GM21723 (cell line): ENCODE results near the gene APOBEC3G.
"Not testable (repeated sequence)": the region's sequence is repeated elsewhere in the genome, so short reads cannot be mapped to it uniquely, and the experiment has no call there.

Experiments used
- ATAC-seq: cut with Tn5 transposase; IDR thresholded peaks from one replicate; pipeline ENCODE4 v1.9.1; 2021; ENCODE audit warnings: mild to moderate bottlenecking, moderate library complexity; ENCODE audit not compliant: unreplicated experiment

The APOBEC3G gene

DNA sequence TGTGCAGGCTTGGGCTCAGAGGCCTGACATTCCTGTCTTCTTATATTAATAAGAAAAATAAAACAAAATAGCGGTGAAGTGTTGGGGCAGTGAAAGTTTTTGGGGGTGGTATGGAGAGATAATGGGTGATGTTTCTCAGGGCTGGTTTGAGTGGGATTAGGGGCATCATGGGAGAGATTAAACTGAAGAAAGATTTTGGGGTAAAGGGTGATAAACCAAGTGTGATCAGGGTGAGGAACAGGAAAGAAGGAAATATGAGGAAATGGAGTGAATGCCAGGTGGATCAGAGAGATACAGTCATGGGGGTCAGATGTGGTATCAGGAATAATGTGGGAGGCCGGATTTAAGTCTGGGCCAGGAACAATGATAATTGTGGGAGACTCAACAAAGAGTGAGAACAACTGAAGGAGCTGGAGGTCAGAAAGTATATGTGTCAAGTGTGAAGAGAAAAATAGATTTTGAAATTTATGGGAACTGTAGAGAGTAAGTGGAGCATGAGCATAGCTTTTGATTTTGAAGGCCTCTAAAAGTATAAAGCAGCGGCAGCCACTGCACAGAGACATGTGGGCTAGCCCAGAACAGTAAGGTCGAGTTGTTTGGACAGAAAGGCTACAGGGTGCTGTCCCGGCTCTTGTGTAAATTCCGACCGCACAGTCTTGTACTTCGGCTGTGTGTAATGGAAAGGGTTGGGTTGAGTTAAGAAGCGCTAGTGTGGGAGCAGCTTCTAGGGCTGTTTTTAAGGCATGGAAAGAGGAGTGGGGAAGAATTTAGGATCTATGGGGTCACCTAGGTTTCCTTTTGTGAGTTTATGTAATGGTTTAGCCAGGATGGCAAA lies 10.4 kb upstream of the APOBEC3G start:
- ATAC-seq = not testable (repeated sequence)

- ATAC-seq = no peak
Observed at GRCh38 chr22:39068033-39068785, 8.9 kb upstream of the APOBEC3G start.

DNA sequence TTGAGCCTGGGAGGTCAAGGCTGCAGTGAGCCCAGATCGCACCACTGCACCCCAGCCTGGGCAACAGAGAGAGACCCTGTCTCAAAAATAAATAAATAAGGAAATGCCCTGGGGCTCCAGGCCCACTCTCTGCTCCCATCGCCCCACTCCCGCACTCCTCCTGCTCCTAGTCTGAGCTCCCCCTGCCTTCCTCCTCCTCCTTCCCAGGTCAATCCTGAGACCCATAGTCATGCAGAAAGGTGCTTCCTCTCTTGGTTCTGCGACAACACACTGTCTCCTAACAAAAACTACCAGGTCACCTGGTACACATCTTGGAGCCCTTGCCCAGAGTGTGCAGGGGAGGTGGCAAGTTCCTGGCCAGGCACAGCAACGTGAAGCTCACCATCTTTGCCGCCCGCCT lies 6.9 kb upstream of the APOBEC3G start:
- no peak for ATAC-seq

DNA sequence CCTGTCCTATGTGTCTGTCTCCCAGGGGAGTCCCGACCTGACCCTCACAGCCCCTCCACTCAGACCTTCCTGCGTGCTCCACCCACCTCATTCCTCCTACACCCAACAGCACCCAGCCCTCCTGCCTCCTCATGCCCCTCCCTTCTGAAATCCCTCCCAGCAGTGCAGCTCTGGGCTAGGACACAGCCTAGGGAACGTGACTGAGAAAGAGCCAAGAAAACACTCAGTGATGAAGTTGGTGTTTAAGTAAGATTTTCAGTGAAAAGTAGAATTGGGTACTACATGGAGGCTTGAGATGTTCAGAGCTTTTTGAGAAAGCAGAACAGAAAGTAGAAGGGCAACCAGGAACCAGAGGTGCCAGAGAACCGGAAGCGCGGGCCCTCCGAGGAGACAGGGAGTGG lies 4.5 kb upstream of the APOBEC3G start:
- not testable (repeated sequence) for ATAC-seq

DNA sequence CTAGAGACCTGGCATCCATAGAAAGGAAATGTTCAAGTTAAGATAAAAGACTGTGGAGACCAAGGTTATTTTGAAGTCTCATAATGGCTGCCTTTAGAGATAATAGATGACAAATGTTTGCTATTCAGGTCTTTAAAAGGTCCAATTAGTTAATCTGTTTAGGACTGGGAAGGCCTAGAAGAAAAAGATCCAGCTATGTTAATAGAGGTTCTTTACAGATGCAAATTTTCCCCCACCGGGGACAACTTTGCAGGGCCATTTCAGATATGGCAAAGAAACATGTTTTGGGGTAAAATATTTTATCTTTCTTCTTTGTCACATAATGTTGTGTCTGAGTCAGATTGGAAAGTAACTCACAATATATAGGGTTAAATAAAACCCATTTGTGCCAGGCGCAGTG lies 3.1 kb upstream of the APOBEC3G start:
- ATAC-seq = no peak

DNA sequence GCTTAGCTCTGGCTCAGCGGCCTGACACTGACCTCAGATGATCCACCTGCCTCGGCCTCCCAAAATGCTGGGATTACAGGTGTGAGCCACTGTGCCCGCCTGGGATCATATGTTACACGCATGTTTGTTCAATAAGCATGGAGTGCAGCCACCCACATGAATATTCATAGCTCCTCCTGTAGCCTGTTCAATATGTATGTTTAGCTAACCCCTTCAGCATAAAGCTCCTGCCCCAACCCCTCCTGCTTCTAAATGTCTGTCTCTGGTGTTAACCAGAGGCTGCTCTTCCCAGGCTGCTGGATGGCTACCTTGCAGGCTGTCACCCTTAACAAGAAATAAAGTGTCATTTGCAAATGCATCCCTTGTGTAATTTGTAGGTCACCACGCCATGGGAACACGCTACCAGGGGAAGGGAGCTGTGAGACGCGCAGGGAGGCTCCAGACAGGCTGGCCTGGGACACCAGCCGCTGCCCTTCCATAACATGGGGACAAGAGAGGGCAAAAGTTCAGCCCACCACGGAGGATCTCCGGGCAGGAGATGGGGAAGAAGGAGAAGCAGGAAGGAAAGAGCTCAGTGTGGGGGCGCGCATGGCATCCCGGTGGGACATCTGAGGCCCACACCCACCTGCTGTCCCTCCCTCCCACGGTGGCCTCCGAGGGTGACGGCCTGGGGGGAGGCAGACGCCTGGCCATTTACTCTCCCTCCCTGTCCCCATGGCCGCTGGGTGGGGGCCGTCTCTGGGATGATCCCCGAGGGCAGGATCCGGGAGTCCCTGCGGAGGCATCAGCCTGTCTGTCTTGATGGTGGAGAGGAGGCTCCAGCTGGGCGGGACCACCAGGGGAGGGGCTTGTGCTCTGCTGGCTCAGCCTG lies 685 bp upstream of the APOBEC3G start:
- not testable (repeated sequence) for ATAC-seq

- not testable (repeated sequence) for ATAC-seq
Observed at GRCh38 chr22:39077912-39078311, 837 bp downstream of the APOBEC3G start.

DNA sequence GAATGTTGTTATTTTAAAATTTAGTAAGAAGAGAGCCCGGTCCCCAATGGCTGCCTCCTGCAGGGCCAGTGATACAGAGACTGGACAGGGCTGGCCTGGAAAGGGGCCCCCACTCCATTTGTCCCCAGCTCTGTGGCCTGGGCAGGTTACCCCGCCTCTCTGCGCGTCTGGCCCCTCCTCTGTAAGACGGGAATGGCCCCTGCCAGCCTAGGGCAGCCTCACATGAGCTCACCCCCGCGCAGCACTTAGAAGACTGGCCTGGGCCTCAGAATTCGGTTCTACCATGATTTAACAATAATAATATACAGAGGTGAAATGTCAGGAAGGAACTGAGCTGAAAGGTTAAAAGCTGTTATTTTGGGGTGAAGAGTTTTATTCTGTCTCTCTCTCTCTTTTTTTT lies 1.3 kb downstream of the APOBEC3G start:
- no peak for ATAC-seq

DNA sequence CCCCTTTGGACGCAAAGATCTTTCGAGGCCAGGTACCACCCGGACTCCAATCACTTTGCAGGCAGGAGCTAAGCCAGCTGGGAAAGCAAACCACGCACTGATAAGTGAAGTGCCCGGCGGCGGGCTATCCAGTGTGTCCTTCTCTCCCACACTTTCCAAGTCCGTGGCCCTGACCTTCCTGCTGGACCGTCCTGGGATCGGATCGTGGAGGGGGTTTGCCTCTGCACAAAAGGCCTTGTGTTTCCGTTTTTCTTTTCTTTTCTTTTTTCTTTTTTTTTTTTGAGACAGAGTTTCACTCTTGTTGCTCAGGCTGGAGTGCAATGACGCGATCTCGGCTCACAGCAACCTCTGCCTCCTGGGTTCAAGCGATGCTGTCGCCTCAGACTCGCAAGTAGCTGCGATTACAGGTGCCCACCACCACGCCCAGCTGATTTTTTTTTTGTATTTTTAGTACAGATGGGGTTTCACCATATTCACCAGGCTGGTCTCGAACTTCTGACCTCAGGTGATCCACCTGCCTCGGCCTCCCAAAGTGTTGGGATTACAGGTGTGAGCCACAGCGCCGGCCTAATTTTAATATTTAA lies 2.1 kb downstream of the APOBEC3G start:
- not testable (repeated sequence) for ATAC-seq

- ATAC-seq = no peak
Observed at GRCh38 chr22:39080052-39080762, 3.1 kb downstream of the APOBEC3G start.

GRCh38 chr22:39081016-39081415 lies 3.9 kb downstream of the APOBEC3G start:
- ATAC-seq = no peak

DNA sequence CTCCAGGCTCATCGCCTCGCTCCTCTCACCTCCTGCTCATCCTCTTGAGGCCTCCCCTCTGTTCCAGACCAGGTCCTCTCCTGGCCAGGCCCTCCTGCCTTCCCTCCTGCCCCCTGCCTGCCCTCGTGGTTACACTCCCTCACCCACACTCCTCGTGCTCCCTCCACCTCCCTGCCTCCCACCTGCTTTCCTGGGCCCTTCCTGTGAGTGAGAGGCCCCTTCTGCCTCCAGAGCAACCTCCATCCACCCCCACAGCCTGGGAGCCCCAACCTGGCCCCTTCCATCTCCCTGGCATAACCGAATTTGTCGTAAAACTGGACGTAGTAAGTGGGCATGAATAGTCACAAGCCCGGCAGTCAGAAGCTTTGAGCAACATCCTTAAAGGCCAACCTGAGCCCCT lies 4.5 kb downstream of the APOBEC3G start:
- ATAC-seq = no peak

DNA sequence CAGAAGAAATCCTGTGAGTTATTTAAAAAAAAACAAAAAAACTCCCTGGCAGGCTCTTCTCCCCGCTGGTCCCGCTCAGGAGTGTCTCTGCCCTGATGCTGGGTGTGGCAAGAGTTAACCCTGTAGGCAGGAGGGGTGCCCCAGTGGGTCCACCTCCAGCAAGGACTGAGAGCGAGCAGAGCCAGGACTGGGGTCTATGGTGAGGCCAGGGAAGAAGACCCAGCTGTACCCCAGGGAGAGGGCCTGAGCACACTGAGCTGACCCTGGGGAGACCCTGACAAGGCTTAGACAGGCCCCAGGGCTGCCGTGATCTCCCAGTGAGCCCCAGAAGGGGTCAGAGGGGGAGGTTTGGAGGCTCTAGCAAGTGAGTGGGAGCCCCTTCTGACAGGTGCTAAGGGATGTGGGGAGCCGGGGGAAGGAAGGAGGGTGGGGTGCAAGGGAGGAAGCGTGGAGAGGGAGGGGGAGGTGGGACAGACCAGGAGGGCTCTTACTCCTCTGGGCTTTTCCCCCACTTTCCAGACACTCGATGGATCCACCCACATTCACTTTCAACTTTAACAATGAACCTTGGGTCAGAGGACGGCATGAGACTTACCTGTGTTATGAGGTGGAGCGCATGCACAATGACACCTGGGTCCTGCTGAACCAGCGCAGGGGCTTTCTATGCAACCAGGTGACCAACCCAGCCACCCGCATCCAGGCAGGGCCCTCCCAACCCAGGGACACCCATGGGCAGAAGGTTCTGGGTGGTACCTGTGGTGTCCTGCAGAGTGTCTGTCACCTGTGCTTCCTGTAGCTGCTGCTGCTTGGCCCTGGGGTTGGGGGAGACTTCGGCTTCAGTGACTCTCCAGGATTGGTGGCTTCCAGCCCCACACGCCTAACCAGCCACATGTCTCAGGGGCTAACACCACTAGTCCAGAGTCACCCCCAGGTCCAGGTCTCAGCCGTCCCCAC lies 6.4 kb downstream of the APOBEC3G start:
- no peak for ATAC-seq

DNA sequence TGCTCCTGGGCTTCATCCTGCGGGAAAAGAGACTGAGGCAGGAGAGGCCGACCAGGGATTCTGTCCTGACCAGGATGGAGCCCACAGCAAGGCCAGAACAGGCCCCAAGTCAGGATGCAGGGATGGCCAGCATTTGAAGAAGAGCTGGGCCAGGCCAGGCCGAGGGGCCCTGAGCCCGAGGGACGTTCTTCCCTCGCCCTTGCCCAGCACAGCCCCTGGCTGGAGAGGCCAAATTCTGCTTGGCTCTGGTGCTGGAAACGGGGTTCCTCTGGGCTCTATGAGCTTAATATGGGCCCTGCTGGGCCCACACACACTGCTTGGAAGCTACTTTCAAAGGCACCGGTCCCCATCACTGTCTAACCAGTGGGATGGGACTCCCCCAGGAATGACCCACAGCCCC lies 7.6 kb downstream of the APOBEC3G start:
- no peak for ATAC-seq

DNA sequence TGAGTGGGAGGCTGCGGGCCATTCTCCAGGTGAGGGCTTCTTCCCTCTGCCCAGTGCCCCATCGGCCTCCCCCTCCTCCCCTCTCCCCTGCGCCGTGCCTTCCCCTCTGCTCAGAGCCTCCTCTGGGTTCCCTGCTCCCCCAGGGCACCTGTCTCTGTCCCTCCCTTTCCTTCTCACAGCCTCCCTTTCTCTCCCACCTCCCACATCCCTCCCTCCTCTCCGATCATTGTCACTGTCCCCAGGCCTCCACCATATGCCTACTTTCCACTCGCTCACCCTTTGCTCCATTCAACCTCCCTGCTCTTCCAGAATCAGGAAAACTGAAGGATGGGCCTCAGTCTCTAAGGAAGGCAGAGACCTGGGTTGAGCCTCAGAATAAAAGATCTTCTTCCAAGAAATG lies 10.0 kb downstream of the APOBEC3G start:
- no peak for ATAC-seq

DNA sequence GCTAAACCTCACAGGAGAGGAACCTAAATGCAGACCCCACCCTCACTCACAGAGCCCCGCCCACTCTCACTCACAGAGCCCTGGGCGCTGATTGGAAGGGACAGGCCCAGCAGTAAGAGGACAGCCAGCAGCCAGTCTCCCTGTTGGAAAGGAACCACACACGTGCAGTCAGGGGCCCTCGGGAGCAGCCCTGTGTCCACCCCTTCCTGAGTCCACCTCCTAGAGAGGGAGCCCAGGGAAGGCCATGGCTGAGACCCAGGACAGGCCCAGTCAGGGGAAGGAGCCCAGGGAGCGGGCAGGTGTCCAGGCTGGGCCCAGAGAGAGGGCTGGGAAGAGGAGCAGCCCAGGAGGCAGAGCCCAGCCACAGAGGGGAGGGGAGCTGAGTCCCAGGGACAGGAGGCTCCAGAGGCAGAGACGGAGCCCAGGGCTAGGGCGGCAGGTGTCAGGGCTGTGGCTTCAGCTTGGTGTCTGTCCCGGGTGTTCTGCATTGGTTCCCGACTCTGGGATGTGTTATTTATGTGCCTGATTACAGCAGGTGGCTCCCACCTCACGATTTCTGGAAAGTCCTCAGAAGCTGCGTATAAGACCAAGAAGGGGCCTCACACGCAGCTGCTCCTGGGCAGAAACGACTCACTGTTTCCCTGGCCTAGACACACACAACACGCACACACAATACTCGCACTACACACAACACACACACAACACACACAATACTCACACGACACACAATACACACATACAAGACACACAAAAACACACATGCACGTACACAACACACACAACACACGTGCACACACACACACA lies 11.0 kb downstream of the APOBEC3G start:
- no peak for ATAC-seq

- no peak for ATAC-seq
Observed at GRCh38 chr22:39088685-39089032, 11.6 kb downstream of the APOBEC3G start.

DNA sequence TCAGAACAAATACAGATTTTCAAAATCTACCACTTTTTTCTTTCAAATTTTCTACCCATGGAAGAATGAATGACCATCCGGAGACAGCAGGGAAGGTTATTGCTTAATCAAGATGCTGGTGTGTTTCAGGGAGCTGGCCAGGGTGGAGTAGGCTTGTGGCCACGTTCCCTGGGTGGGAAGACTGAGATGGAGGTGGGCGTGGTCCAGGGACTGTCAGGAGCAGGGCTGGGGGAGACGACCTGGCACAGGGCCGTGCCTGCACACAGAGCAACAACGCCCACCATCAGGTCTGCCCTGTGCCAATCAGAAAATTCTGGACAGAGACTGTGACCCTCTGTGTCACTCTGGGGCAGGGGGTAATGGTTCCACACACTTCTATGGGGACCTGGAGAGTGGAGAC lies 12.9 kb downstream of the APOBEC3G start:
- no peak for ATAC-seq
